NCI-H510A (cell line): ENCODE measurements around the gene AVL9.
"Not testable (repeated sequence)": the region's sequence is repeated elsewhere in the genome, so short reads cannot be mapped to it uniquely, and the experiment has no call there.

Experiments
- DNase-seq: peaks from one replicate; lab custom pipeline; 2025; lab: John Stamatoyannopoulos, UW

Gene AVL9

DNA sequence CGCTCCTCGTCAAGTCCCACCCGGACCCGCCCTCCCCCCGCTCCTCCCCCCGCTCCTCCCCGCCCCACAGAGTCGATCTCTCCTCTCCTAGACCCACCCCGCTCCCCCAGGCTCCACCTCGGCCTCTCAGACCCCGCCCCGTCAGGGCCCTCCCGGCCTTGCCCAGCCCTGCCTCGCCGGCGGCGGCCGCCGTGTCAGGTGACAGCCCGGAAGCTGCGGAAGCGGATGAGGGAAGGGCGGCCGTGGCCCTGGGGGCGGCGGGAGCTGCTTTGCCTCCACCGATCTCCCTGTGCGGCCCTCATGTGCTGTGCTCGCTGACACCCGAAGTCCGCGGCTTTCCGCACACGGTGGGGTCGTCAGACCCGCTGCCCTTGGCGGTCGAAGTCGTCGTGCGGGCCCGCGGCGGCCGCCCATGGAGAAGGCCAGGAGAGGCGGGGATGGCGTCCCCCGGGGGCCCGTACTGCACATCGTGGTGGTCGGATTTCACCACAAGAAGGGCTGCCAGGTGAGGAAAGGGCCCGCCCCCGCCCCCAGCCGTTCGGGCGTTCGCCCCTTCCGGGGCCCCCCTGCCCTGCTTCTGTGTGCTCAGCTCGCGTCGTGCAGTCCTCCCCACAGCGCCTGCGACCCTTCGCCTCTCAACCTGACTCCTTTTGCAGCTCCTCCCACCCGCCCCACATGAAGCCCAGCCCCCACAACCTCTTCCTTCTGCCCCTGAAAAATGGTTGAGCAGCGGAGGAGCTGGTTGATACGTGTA is at the start of gene AVL9:
Gene AVL9, plus strand, starts transcription at position 192 of the 754 bp plus-strand sequence. Its CDS starts 221 bp downstream, at position 413.
- peak; percentile 92 for DNase-seq

DNA sequence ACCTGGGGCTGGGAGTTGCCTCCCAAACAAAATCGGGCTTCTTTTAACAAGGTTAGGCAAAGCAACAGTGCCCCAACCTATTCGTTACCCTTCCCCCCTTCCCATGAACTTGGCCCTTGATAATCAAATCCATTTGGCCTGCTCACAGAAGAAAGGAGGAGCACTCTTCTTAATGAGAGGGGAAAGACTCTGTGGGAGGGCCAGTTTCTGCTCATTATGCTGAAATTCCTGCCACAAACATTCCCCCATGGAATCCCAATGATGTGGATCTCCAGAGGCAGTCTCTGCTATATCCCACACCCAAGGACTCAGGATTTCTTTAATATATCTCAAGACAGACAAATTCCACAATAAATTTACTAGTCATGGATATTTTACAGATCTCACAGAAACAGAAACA is 48.1 kb upstream of the AVL9 start:
- DNase-seq, result no peak

DNA sequence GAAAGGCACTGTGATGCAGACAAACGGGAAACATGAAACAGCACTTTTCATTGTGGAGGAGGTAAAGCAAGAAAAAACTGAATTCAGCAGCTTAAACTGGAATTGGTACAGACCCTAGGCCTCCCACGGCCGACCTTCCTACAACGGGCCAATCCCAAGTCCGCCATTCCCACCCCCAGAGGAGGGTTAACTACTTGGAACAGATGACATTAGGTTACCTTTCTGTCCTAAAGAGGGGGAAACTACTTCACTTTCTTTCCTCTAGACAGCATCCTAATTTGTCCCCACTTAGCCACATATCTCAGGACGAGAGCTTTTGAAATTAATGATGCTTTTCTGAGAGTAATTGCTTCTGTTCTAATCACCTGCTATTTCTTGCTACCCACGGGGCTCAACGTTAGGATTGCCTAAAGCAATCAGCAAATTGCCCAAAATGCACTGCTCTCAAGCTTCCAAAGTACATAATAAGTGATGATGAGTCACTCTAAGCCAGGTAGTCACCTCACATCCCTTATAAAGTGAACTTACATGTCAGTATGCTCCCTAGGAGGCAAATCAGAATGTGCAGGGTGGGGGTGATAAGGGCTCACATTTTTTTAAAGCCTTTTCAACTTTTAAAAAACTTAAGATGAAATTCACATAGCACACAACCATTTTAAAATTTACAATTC is 41.8 kb upstream of the AVL9 start:
- DNase-seq, result no peak

DNA sequence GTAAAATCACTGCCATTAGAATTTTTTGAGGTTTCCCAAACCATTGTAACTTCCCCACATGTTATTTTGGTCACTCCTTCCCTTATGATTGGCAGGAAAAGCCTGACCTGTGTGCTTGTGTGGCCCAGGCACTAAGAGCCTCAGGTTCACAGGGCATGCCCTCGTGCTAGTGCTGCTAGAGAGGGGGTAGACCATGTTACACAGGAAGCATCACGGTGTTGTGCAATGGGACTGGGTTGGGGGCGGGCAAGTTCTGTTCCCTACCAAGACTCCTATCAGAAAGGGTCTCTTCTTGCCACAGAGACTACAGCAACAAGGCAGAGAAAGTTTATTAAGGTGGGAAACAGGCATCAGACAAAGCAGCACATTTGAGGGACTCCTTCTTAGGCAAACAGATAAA is 37.3 kb upstream of the AVL9 start:
- DNase-seq, result no peak

DNA sequence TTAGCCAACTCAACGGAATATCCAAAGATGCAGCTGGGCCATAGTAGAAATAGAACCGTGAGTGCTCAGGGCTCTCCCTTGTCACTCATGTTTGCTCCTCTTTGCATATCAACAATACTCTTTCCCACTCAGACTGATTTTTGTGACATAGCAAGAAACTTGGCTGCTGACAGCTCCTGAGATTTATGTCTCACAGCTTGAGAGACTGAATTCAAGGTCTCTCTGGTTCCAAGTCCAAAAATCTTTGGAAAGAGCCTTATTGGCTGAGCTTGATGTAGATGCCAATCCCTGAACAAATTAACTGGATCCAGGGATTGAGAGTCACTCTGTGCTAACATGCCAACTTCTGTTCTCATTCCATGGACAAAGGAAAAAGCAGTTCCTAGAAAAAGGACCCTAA is 35.5 kb upstream of the AVL9 start:
- DNase-seq, result no peak

DNA sequence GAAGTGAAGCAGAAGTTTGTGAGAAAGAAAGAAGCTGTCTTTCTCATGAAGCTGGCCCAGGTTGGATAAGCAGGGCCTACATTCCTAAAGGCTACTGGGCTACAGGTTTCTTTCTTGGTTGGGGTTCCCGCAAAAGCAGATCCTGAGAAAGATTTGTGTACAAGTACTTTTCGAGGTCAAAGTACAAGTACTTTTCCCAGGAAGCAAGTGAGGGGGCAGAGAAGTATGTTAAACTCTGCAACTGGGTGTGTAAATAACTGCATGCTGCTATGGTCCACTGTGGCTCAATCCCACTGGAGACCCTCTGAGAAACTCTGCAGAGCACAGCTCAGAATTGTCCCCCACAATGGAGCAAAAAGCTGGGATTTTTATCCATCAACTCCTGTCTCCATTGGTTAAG is 33.8 kb upstream of the AVL9 start:
- no peak for DNase-seq

DNA sequence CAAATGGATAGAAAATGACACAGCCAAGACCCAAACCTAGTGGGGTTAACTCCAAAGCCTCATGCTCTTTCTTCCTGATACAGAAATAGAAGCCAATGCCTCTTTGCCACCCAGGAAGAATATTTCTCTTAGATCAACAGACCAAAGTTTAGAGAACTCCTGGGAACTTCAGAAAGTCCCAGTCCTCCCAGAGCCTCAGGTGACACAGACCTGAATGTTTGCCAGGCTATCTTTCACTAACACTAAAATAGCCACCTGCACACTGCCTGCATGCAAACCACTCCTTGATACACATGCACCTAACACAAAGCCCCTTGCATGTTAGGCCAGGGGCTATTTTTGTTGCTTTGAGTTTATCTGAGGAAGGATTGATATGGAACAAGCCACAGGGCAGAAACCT is 32.8 kb upstream of the AVL9 start:
- DNase-seq, result no peak

DNA sequence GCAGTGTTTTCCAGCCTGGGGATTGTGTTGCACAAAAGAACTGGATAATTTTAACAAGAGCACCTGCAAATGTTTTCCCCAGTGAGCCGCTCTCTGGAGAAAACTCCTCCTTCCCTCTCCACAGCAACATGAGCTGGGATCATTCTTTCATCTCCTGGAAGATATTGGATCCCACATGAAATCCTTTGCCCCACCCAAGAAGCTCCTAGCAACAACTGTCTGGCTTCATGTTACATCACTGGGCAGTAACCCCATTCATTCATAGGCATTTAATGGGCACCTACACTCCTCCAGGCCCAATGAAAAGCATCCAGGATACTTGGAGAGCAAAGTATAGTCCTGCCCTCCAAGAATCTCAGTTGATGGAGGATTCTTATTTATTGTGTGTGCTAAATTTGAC is 32.3 kb upstream of the AVL9 start:
- no peak for DNase-seq

DNA sequence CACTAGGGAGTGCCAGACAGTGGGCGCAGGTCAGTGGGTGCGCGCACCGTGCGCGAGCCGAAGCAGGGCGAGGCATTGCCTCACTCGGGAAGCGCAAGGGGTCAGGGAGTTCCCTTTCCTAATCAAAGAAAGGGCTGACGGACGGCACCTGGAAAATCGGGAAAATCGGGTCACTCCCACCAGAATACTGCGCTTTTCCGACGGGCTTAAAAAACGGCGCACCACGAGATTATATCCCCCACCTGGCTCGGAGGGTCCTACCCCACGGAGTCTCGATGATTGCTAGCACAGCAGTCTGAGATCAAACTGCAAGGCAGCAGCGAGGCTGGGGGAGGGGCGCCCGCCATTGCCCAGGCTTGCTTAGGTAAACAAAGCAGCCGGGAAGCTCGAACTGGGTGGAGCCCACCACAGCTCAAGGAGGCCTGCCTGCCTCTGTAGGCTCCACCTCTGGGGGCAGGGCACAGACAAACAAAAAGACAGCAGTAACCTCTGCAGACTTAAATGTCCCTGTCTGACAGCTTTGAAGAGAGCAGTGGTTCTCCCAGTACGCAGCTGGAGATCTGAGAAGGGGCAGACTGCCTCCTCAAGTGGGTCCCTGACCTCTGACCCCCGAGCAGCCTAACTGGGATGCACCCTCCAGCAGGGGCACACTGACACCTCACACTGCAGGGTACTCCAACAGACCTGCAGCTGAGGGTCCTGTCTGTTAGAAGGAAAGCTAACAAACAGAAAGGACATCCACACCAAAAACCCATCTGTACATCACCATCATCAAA is 30.5 kb upstream of the AVL9 start:
- not testable (repeated sequence) for DNase-seq

DNA sequence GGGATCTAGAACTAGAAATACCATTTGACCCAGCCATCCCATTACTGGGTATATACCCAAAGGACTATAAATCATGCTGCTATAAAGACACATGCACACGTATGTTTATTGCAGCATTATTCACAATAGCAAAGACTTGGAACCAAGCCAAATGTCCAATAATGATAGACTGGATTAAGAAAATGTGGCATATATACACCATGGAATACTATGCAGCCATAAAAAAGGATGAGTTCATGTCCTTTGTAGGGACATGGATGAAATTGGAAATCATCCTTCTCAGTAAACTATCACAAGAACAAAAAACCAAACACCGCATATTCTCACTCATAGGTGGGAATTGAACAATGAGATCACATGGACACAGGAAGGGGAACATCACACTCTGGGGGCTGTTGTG is 25.3 kb upstream of the AVL9 start:
- not testable (repeated sequence) for DNase-seq

DNA sequence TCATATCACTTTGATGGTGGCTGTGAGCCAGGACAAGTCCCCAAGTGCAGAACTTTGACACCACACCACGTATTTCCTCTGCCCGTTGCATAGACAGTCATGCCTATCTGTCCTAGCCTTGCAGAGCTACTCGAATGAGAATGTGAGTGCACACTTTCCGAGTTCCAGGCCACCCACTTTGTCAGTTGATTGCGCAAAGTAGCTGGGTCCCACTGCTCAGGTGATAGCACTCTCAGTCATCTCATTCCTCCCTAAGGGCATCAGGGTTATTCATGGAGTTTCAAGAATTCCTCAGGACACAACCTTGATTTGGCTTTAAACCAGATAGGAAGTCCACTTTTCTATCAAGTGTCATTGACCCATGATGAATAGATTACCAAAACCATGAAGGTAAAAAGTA is 24.4 kb upstream of the AVL9 start:
- DNase-seq, result no peak

DNA sequence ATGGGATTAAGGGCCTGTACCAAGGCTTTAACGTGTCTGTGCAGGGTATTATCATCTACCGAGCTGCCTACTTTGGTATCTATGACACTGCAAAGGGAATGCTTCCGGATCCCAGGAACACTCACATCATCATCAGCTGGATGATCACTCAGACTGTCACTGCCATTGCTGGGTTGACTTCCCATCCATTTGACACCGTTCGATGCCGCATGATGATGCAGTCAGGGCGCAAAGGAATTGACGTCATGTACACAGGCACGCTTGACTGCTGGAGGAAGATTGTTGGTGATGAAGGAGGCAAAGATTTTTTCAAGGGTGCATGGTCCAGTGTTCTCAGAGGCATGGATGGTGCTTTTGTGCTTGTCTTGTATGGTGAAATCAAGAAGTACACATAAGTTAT is 23.3 kb upstream of the AVL9 start:
- DNase-seq, result no peak

DNA sequence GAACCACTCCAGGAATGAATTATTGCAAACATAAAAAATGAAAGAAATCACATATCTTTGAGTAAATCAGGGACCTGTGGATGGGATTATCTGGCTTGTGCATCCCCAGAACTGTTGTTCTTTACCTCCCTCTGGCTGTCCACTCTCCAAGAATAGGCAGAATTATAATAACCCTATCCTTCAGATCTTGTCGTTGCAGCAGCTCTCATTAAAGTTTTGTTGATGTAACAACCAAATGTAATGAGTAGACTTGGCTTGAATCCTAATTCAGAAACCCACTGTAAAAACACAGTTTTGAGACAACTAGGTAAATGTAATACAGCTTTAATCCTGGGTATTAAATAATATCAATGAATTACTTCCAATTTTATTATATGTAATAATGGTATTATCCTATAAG is 21.3 kb upstream of the AVL9 start:
- DNase-seq, result no peak

DNA sequence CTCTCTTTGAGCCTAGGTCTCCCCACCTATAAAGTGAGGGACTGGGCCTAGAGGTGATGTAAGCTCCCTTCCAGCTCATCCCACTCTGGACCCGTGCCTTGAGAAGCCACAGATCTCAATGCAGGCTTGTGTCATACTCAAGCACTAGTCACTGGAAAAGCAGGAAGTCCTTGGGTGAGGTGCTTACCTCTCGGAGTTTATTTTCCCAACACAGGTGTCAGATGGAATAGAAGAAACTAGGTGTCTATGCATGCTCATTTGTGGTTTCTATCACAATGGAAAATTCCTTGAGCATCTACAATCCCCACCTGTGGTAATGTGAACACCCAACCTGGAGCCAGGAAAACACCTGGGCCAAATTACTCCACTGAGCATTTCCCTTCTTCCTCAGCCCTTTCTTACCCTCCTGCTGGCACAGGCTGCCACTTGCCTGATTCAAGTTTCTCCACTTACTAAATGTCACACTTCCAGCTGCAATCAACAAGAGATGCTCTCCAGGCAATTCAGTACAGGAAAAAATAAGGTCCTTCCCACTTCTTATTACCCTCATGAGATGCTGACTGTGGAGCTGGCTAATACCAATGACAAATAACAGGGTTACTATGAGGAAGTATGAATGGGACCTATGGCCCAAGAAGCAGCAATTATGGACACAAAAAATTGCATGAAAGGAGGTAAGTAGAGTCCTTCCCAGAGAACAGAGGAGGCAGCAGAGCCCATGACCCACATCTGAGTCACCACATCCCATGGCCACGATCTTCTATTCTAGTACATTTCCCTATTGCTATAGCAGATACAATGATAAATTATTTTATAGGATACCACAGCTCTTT is 18.3 kb upstream of the AVL9 start:
- DNase-seq, result no peak

DNA sequence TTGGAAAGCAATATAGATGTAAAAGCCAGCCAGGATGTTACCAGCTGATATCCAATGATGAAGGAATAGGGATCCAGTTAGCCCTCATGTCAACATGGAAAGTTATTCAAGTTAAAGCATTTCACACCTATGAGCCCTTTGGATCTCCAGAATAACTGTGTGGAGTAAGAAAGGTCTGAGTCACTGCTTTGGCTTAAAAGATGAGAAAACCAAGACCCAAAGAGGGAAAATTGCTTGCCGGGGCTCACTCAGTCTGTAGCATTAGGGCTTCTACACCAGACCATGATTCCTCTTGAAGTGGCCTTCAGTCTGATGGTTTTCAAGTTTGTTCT is 17.7 kb upstream of the AVL9 start:
- no peak for DNase-seq

DNA sequence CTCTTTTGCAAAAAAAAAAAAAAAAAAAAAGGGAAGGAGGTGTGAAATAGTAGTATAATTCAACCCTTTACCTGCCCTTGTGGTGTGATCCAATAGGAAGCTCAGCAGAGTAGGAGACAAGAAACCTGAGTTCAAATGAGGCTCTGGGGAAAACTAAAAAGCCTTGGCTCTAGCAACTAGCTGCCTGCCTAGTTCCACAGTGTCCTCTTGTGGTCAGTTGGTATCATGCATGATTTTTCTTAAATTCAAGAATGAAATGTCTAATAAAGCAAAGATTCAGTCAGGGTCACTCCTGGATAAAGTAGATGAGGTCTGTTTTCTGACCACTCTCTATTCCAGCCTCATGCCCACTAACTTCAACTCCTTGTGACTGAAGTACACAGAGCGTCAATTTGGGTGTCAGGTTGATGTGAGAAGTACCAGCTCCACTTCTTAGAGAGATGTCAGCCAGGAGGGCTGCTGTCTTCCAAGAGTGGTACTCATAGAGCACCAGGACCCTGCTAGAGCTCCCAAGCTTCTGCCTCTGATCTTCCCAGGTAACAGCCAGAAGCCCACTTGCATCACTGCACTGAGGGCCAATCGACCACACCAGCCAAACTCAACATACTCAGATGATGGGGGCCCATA is 15.6 kb upstream of the AVL9 start:
- peak; percentile 8 for DNase-seq

DNA sequence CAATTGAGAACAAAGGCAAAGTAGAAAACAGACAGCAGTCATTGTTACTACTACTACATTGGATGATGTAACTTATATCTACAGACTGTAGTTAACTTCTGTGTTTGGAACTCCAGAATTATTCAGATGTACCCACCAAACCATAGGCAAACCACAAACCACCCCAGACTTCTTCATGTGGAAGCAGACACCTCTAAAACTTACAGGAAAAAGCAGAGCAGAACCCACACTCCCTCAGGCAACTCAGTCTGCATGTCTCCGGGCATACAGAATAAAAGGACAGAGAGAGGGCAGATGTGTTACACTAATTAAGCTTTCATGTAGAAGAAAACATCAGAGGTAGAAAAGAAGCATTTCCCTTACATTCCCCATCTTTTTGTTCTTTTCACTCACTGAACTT is 14.1 kb upstream of the AVL9 start:
- DNase-seq, result no peak

DNA sequence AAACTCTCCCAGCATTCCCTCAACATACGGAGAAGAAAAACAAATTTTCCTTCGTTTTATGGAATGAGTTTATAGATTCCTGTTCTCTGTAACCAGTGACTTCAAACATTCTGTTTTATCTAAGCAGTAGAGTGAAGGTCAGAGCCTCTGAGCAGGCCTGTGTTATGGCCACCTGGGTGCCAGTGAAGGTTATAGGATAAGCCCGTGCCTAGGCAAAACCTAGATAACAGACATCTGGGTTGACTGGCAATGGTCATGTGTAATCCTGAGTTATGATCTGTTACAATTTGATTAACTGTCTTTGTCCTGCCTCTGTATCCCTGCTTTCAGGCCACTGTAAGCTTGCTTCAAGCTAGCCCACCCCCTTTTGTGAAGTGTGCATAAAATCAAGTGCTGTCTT is 13.4 kb upstream of the AVL9 start:
- no peak for DNase-seq

DNA sequence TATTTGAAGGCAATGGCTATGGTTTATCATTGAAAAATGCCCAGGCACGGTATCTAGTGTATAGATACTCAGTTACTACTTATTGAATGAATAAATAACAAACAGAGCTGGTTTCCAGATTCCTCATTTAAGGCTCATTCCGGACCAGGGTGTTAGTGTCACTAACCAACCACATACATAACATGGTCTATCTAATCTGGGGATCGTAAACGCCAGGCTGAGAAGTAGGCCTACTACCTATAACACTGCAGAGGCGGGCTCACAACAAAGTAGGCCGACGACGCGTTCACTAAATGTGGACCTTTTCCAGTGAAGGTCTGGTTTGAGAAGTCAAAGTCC is 5.5 kb upstream of the AVL9 start:
- DNase-seq, result no peak

DNA sequence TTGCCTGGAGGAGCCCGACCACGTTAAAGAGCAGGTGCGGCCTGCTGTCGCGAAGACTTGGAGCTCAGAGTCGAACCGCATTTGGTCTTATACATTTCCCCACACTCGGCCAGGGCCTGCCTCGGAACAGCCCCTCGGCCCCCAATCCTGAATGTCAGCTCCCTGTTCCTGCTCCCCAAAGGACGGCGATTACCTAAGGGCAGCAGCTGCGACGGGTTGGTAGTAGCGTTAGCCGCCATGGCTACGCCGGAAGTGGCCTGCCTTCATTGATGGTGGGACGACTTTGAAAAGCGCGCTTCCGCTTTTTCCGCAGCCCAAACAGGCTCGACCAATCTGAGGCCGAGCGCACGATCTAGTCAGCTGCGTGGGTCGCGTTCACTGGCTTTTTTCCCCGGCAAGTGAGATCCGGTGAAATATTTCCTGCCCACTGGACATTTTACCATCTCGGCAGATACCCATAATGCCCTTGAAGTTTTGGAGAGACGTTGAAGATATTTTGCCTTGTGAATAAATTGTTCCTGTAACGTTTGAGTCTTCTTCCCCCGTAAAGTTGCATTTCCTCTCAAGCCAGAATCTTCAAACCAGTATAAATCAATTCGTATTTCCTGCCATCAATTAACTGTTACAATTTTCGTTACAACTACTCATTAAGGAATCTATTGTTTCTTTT is 5.0 kb upstream of the AVL9 start, which contains the start of gene LSM5:
Gene LSM5, minus strand, starts transcription at position 254 of the 670 bp plus-strand sequence. Its CDS starts 15 bp downstream, at position 239.
- peak; percentile 91 for DNase-seq

DNA sequence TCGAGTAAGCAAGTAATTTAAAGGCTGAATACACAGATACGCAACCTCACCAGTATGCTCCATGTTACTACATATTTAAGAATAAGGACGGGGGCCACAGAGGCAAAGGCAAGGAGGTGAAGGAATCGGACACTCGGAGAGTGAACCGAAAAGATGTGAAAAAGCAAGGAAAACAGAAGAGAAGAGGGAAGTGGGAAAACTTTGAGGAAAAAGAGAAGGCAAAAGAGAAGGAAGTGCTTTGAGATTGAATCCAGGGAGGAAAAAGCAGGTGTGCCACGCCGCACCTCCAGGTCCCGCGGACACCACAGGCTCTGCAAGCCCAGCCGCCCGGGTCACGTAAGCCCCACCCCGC is 367 bp upstream of the AVL9 start:
- DNase-seq, result no peak
